G401.6 (cell line): Measurements from ENCODE around the gene GNAO1.

Source experiments
- FAIRE-seq: peaks from 2 replicates; lab custom pipeline; 2012; peaks lifted over from hg19 to GRCh38; lab: Jason Lieb, UNC

GNAO1 gene

GRCh38 chr16:56315955-56316354 is 124.7 kb downstream of the GNAO1 start:
- no peak for FAIRE-seq

GRCh38 chr16:56316545-56316944 is 125.3 kb downstream of the GNAO1 start:
- FAIRE-seq: no peak

- FAIRE-seq: no peak
These were observed 126.9 kb downstream of the GNAO1 start for GRCh38 chr16:56317998-56318826.

GRCh38 chr16:56318827-56319140 is 127.5 kb downstream of the GNAO1 start:
- FAIRE-seq: no peak

GRCh38 chr16:56319376-56319775 is 128.1 kb downstream of the GNAO1 start:
- FAIRE-seq: no peak

GRCh38 chr16:56320056-56320455 is 128.8 kb downstream of the GNAO1 start:
- FAIRE-seq: no peak

GRCh38 chr16:56320811-56321558 is 129.7 kb downstream of the GNAO1 start:
- no peak for FAIRE-seq

GRCh38 chr16:56321571-56321970 is 130.3 kb downstream of the GNAO1 start:
- no peak for FAIRE-seq

GRCh38 chr16:56324406-56324805 is 133.1 kb downstream of the GNAO1 start:
- no peak for FAIRE-seq

GRCh38 chr16:56325956-56326355 is 134.7 kb downstream of the GNAO1 start:
- FAIRE-seq: no peak

- FAIRE-seq: no peak
These were observed 136.0 kb downstream of the GNAO1 start for GRCh38 chr16:56327071-56327928.

- no peak for FAIRE-seq
These were observed 136.6 kb downstream of the GNAO1 start for GRCh38 chr16:56327929-56328258.

- FAIRE-seq: no peak
These were observed 137.2 kb downstream of the GNAO1 start for GRCh38 chr16:56328276-56329022.

- no peak for FAIRE-seq
These were observed 138.6 kb downstream of the GNAO1 start for GRCh38 chr16:56329887-56330286.

- no peak for FAIRE-seq
These were observed 139.2 kb downstream of the GNAO1 start for GRCh38 chr16:56330476-56330875.

GRCh38 chr16:56331399-56331798 is 140.1 kb downstream of the GNAO1 start:
- no peak for FAIRE-seq

- no peak for FAIRE-seq
These were observed 140.6 kb downstream of the GNAO1 start for GRCh38 chr16:56331915-56332314.

- FAIRE-seq: no peak
These were observed 141.3 kb downstream of the GNAO1 start for GRCh38 chr16:56332464-56333079.

- FAIRE-seq: no peak
These were observed 143.5 kb downstream of the GNAO1 start for GRCh38 chr16:56334761-56335160.

GRCh38 chr16:56336071-56336688 is 144.9 kb downstream of the GNAO1 start:
- FAIRE-seq: no peak

- no peak for FAIRE-seq
These were observed 145.4 kb downstream of the GNAO1 start for GRCh38 chr16:56336711-56337110.
